HEK293 (cell line): ENCODE measurements around the gene PANX1.

Source experiments
- CTCF ChIA-PET: fragments of 350-600 bp; formaldehyde crosslinking; extraction: SDS; loops from one replicate; lab custom pipeline; 2021; ENCODE audit warnings: antibody characterized with exemption; lab: Yijun Ruan, JAX
- POLR2A ChIA-PET: fragments of 300-600 bp; formaldehyde crosslinking; extraction: SDS; loops from one replicate; lab custom pipeline; 2020; ENCODE audit warnings: antibody characterized with exemption, inconsistent platforms; lab: Yijun Ruan, JAX
- H3K27ac ChIP-seq: fragments of 200-500 bp; sonication (Bioruptor generic); 2 replicates; pipeline ENCODE4 v1.5.1; 2014; ENCODE audit warnings: low read depth, low read length, control low read depth, inconsistent platforms; ENCODE audit errors: extremely low read depth
- H3K36me3 ChIP-seq, 2 experiments: fragments of 200-500 bp in 1 of 2; sonication (Bioruptor generic) in 1 of 2; 1 replicate in 1 of 2; 2 replicates in 1 of 2; pipeline ENCODE4 v1.5.1; 2014 to 2017; ENCODE audit warnings: inconsistent platforms in 2 of 2, low read length in 2 of 2; ENCODE audit not compliant: control insufficient read depth in 2 of 2, insufficient read depth in 1 of 2
- H3K4me1 ChIP-seq: fragments of 200-500 bp; sonication (Bioruptor generic); 2 replicates; pipeline ENCODE4 v1.5.1; 2014; ENCODE audit warnings: mild to moderate bottlenecking, low read length, inconsistent platforms; ENCODE audit not compliant: control insufficient read depth, insufficient read depth
- H3K4me3 ChIP-seq: 2 replicates; pipeline ENCODE4 v1.5.1; 2011; ENCODE audit warnings: low read depth, mild to moderate bottlenecking, control low read depth, low read length, moderate library complexity
- H3K9me3 ChIP-seq: fragments of 200-500 bp; sonication (Bioruptor generic); 2 replicates; pipeline ENCODE4 v1.5.1; 2014; ENCODE audit warnings: low read depth, low read length, inconsistent platforms; ENCODE audit not compliant: control insufficient read depth, insufficient read depth
- GLIS1 ChIP-seq: fragments of 450-650 bp; formaldehyde crosslinking; IDR thresholded peaks from 2 replicates; pipeline ENCODE4 v1.5.1; 2016; ENCODE audit warnings: missing biosample characterization, missing genetic modification characterization
- HOXA7 ChIP-seq: sonication (generic); formaldehyde crosslinking; IDR thresholded peaks from 2 replicates; pipeline ENCODE4 v1.8.1; 2022; ENCODE audit warnings: missing genetic modification reagents, borderline replicate concordance
- SCRT2 ChIP-seq: fragments of 450-650 bp; formaldehyde crosslinking; IDR thresholded peaks from 2 replicates; pipeline ENCODE4 v1.5.1; 2016; ENCODE audit warnings: missing biosample characterization, missing genetic modification characterization
- TCF7L2 ChIP-seq: IDR thresholded peaks from 2 replicates; pipeline ENCODE4 v1.6.1; 2011; ENCODE audit warnings: low read depth, mild to moderate bottlenecking, inconsistent platforms, low read length, moderate library complexity, borderline replicate concordance
- TRIM28 ChIP-seq: IDR thresholded peaks from 2 replicates; pipeline ENCODE4 v1.6.1; 2011; ENCODE audit warnings: low read length, control low read depth, borderline replicate concordance
- ZNF121 ChIP-seq: fragments of 450-650 bp; formaldehyde crosslinking; IDR thresholded peaks from 2 replicates; pipeline ENCODE4 v1.5.1; 2016; ENCODE audit warnings: missing biosample characterization, missing genetic modification characterization
- ZNF24 ChIP-seq: fragments of 450-650 bp; formaldehyde crosslinking; IDR thresholded peaks from 2 replicates; pipeline ENCODE4 v1.5.1; 2016; ENCODE audit warnings: missing biosample characterization, missing genetic modification characterization
- ZNF335 ChIP-seq: fragments of 450-650 bp; formaldehyde crosslinking; conservative IDR thresholded peaks from 2 replicates; pipeline ENCODE4 v1.5.1; 2016; ENCODE audit warnings: missing biosample characterization, missing genetic modification characterization
- ZNF366 ChIP-seq: fragments of 450-650 bp; formaldehyde crosslinking; conservative IDR thresholded peaks from 2 replicates; pipeline ENCODE4 v1.5.1; 2016; ENCODE audit warnings: missing biosample characterization, missing genetic modification characterization
- ZNF510 ChIP-seq: fragments of 450-650 bp; formaldehyde crosslinking; IDR thresholded peaks from 2 replicates; pipeline ENCODE4 v1.5.1; 2018; ENCODE audit warnings: mild to moderate bottlenecking, missing genetic modification characterization, missing biosample characterization; ENCODE audit not compliant: insufficient replicate concordance
- ZNF677 ChIP-seq: fragments of 450-650 bp; IDR thresholded peaks from 2 replicates; pipeline ENCODE4 v1.5.0; 2018; ENCODE audit warnings: missing biosample characterization, mild to moderate bottlenecking, missing genetic modification characterization, moderate library complexity
- ZNF701 ChIP-seq: fragments of 450-650 bp; formaldehyde crosslinking; IDR thresholded peaks from 2 replicates; pipeline ENCODE4 v1.5.1; 2016; ENCODE audit warnings: missing biosample characterization, missing genetic modification characterization
- ZNF76 ChIP-seq: fragments of 450-650 bp; formaldehyde crosslinking; IDR thresholded peaks from 2 replicates; pipeline ENCODE4; 2016; ENCODE audit warnings: low read depth, missing biosample characterization, missing genetic modification characterization, borderline replicate concordance
- ZSCAN16 ChIP-seq: fragments of 450-650 bp; formaldehyde crosslinking; IDR thresholded peaks from 2 replicates; pipeline ENCODE4 v1.5.1; 2016; ENCODE audit warnings: missing biosample characterization, missing genetic modification characterization
- ZSCAN23 ChIP-seq: fragments of 450-650 bp; formaldehyde crosslinking; IDR thresholded peaks from 2 replicates; pipeline ENCODE4 v1.5.1; 2016; ENCODE audit warnings: missing biosample characterization, missing genetic modification characterization
- TF ChIP-seq, protein P1 (sequence below): fragments of 450-650 bp; formaldehyde crosslinking; IDR thresholded peaks from 2 replicates; pipeline ENCODE4 v1.5.1; 2016; ENCODE audit warnings: missing biosample characterization, missing genetic modification characterization
- TF ChIP-seq, protein P2 (sequence below): fragments of 450-650 bp; formaldehyde crosslinking; IDR thresholded peaks from 2 replicates; pipeline ENCODE4 v1.5.1; 2017; ENCODE audit warnings: missing biosample characterization, mild to moderate bottlenecking, missing genetic modification characterization, moderate library complexity
- TF ChIP-seq, protein P3 (sequence below): fragments of 450-650 bp; formaldehyde crosslinking; IDR thresholded peaks from 2 replicates; pipeline ENCODE4 v1.5.1; 2016; ENCODE audit warnings: missing biosample characterization, missing genetic modification characterization
- TF ChIP-seq, protein P4 (sequence below): sonication (generic); formaldehyde crosslinking; IDR thresholded peaks from 2 replicates; pipeline ENCODE4 v1.8.1; 2022; ENCODE audit warnings: mild to moderate bottlenecking, moderate library complexity, missing genetic modification reagents
- TF ChIP-seq, protein P5 (sequence below): fragments of 450-650 bp; formaldehyde crosslinking; IDR thresholded peaks from 2 replicates; pipeline ENCODE4 v1.5.1; 2017; ENCODE audit warnings: missing biosample characterization, missing genetic modification characterization
- TF ChIP-seq, protein P6 (sequence below): fragments of 450-650 bp; formaldehyde crosslinking; IDR thresholded peaks from 2 replicates; pipeline ENCODE4 v1.5.1; 2016; ENCODE audit warnings: missing biosample characterization, missing genetic modification characterization

Gene PANX1

DNA sequence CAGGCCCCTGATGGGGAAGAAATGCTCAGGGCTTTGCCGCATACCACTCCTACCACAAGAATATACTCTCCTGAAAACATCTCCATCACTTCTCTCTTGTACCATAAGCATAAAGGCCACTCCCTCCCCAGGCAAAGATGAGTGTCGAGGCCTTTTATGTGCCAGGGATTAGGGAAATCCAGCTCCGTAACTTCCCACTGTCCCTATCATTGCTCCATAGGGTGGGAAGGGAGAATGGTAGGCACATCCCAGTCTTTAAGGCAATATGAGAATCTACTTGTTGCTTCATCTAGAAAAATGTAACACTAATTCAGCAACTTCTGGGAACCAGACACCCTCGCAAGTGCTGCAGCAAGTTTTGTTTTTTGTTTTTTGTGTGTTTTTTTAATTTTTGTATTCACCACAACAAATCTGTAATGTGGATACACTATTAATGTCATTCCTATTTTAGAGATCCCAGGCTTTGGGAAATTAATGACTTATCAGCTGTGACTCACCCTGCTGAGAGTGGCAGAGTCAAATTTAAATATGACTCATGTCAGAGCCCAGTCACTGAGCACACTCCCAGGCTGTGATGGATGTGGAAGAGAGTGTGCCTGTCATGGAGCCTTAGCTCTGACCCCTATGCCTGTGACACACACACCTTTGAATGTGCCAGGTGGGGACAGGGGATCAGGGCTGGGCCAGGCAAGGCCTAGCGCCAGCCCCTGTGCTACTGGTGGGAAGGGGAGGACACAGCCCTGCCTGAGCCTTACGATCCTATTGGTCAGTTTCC lies 23.4 kb downstream of the PANX1 start (continued):
- TF ChIP-seq ZNF366 (tag by site-specific recombination): peak; percentile 49; the same call in 1 of the 2 replicates
- peak; percentile 22; the same call in 1 of the 2 replicates for TF ChIP-seq TRIM28
- TF ChIP-seq, protein P1, sequence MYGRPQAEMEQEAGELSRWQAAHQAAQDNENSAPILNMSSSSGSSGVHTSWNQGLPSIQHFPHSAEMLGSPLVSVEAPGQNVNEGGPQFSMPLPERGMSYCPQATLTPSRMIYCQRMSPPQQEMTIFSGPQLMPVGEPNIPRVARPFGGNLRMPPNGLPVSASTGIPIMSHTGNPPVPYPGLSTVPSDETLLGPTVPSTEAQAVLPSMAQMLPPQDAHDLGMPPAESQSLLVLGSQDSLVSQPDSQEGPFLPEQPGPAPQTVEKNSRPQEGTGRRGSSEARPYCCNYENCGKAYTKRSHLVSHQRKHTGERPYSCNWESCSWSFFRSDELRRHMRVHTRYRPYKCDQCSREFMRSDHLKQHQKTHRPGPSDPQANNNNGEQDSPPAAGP (tag by site-specific recombination): peak; percentile 40; the same call in 1 of the 2 replicates
- TF ChIP-seq ZNF335 (tag by site-specific recombination): peak; percentile 34

DNA sequence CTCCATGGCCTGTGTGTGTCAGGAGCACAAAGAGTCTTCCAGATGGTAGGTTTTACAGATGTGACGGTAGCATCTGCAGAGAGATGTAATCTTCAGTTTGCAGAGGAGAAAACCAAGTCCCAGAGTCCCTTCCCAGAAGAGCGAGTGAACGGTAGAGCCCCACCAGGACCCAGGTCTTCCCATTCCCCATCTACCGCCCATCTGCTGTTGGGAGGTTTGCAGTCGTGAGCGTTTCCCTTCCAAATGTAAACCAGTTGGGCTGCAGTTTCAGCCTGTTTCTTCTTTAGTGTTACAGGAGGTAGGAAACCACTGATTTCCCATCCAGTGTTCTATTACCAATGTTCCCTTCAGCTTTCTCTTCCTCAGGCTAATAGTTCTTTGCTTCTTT lies 24.0 kb downstream of the PANX1 start:
- CTCF ChIA-PET: interaction anchor here (0.7 kb wide), 1 partner anchor 17 kb away, joined by 3 read pairs; no protein-coding TSS in a partner anchor
- no peak overlapping the region for H3K4me3 ChIP-seq
- peaks cover 29% of the 10 kb centered on the region for H3K4me1 ChIP-seq
- TF ChIP-seq ZNF677 (tag by site-specific recombination) (no peak), ZSCAN23 (tag by site-specific recombination) (no peak), SCRT2 (tag by site-specific recombination) (no peak), TCF7L2 (no peak), ZNF335 (tag by site-specific recombination) (0 out of 2 replicates have a peak, but pooled peaks have one; percentile 1), GLIS1 (tag by site-specific recombination) (no peak)
- TF ChIP-seq, protein P2, sequence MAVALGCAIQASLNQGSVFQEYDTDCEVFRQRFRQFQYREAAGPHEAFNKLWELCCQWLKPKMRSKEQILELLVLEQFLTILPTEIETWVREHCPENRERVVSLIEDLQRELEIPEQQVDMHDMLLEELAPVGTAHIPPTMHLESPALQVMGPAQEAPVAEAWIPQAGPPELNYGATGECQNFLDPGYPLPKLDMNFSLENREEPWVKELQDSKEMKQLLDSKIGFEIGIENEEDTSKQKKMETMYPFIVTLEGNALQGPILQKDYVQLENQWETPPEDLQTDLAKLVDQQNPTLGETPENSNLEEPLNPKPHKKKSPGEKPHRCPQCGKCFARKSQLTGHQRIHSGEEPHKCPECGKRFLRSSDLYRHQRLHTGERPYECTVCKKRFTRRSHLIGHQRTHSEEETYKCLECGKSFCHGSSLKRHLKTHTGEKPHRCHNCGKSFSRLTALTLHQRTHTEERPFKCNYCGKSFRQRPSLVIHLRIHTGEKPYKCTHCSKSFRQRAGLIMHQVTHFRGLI (tag by site-specific recombination): 0 out of 2 replicates have a peak, but pooled peaks have one; percentile 24
- TF ChIP-seq, protein P3, sequence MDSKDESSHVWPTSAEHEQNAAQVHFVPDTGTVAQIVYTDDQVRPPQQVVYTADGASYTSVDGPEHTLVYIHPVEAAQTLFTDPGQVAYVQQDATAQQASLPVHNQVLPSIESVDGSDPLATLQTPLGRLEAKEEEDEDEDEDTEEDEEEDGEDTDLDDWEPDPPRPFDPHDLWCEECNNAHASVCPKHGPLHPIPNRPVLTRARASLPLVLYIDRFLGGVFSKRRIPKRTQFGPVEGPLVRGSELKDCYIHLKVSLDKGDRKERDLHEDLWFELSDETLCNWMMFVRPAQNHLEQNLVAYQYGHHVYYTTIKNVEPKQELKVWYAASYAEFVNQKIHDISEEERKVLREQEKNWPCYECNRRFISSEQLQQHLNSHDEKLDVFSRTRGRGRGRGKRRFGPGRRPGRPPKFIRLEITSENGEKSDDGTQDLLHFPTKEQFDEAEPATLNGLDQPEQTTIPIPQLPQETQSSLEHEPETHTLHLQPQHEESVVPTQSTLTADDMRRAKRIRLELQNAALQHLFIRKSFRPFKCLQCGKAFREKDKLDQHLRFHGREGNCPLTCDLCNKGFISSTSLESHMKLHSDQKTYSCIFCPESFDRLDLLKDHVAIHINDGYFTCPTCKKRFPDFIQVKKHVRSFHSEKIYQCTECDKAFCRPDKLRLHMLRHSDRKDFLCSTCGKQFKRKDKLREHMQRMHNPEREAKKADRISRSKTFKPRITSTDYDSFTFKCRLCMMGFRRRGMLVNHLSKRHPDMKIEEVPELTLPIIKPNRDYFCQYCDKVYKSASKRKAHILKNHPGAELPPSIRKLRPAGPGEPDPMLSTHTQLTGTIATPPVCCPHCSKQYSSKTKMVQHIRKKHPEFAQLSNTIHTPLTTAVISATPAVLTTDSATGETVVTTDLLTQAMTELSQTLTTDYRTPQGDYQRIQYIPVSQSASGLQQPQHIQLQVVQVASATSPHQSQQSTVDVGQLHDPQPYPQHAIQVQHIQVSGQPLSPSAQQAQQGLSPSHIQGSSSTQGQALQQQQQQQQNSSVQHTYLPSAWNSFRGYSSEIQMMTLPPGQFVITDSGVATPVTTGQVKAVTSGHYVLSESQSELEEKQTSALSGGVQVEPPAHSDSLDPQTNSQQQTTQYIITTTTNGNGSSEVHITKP (tag by site-specific recombination): no peak
- no peak overlapping the region; the same call in 1 of the 2 replicates for H3K27ac ChIP-seq
- POLR2A ChIA-PET: interaction anchor here (2.3 kb wide), 1 partner anchor 24 kb away, joined by 8 read pairs; the partner anchor contains the start of gene PANX1
- H3K36me3 ChIP-seq: no peaks in the 10 kb centered on the region
- H3K9me3 ChIP-seq: no peaks in the 10 kb centered on the region

DNA sequence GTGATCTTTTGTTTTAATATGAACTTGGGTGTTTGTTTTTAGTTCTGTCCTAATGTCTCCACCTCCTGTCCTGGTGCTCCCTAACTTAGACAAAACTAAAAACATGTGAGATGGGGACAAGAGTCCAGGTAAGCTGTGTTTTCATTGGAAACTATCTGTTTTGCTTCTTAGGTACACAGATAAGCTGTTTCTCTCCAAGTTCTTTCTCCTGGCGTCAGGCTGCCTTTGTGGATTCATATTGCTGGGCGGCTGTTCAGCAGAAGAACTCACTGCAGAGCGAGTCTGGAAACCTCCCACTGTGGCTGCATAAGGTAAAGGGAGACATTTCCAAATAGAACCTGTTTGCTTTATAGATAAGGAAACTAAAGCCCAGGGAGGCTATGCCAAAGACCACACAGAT lies 24.7 kb downstream of the PANX1 start:
- Histone ChIP-seq H3K27ac (no peak overlapping the region; the same call in 1 of the 2 replicates), H3K36me3 (no peaks in the 10 kb centered on the region), H3K4me1 (peaks cover 29% of the 10 kb centered on the region), H3K4me3 (no peak overlapping the region), H3K9me3 (no peaks in the 10 kb centered on the region)
- POLR2A ChIA-PET: no interaction called here
- CTCF ChIA-PET: interaction anchor here (0.7 kb wide), 2 partner anchors 17 to 19 kb away, joined by 3 read pairs; no protein-coding TSS in a partner anchor
- TF ChIP-seq, protein P4, sequence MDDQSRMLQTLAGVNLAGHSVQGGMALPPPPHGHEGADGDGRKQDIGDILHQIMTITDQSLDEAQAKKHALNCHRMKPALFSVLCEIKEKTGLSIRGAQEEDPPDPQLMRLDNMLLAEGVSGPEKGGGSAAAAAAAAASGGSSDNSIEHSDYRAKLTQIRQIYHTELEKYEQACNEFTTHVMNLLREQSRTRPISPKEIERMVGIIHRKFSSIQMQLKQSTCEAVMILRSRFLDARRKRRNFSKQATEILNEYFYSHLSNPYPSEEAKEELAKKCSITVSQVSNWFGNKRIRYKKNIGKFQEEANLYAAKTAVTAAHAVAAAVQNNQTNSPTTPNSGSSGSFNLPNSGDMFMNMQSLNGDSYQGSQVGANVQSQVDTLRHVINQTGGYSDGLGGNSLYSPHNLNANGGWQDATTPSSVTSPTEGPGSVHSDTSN: no peak
- no peak for TF ChIP-seq ZNF121 (tag by site-specific recombination)
- no peak for TF ChIP-seq ZNF24
- no peak for TF ChIP-seq HOXA7 (CRISPR knock-in tag)
- no peak for TF ChIP-seq ZSCAN16
- TF ChIP-seq, protein P5, sequence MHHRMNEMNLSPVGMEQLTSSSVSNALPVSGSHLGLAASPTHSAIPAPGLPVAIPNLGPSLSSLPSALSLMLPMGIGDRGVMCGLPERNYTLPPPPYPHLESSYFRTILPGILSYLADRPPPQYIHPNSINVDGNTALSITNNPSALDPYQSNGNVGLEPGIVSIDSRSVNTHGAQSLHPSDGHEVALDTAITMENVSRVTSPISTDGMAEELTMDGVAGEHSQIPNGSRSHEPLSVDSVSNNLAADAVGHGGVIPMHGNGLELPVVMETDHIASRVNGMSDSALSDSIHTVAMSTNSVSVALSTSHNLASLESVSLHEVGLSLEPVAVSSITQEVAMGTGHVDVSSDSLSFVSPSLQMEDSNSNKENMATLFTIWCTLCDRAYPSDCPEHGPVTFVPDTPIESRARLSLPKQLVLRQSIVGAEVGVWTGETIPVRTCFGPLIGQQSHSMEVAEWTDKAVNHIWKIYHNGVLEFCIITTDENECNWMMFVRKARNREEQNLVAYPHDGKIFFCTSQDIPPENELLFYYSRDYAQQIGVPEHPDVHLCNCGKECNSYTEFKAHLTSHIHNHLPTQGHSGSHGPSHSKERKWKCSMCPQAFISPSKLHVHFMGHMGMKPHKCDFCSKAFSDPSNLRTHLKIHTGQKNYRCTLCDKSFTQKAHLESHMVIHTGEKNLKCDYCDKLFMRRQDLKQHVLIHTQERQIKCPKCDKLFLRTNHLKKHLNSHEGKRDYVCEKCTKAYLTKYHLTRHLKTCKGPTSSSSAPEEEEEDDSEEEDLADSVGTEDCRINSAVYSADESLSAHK (tag by site-specific recombination): no peak
- TF ChIP-seq, protein P6, sequence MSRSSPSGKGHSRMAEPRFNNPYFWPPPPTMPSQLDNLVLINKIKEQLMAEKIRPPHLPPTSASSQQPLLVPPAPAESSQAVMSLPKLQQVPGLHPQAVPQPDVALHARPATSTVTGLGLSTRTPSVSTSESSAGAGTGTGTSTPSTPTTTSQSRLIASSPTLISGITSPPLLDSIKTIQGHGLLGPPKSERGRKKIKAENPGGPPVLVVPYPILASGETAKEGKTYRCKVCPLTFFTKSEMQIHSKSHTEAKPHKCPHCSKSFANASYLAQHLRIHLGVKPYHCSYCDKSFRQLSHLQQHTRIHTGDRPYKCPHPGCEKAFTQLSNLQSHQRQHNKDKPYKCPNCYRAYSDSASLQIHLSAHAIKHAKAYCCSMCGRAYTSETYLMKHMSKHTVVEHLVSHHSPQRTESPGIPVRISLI (tag by site-specific recombination): no peak
- TF ChIP-seq ZNF701 (tag by site-specific recombination): no peak
- TF ChIP-seq ZNF76 (tag by site-specific recombination): no peak
- no peak for TF ChIP-seq ZNF510 (tag by site-specific recombination)
